Heart left ventricle (tissue), 16 donors: Measurements from ENCODE around the gene SERPINB6. TPM values are rescaled to one million over a fixed set of nuclear protein-coding genes. Genes with fewer than 3 reads are reported as not detected.
A peak's percentile ranks its signal among the peaks of the same experiment; 100 is the strongest.

Experiments used
- ATAC-seq, 4 donors: fragments of 200-7000 bp; cut with Tn5 transposase; one replicate each; pipeline ENCODE4 v1.9.1; 2020 to 2022; ENCODE audit warnings: moderate library complexity in 4 of 4, mild to moderate bottlenecking in 3 of 4, moderate number of reproducible peaks in 1 of 4
- DNase-seq, 5 donors: peaks; one replicate each; pipeline ENCODE4 v3.0.0-alpha.2; 2020
- H3K27ac ChIP-seq, 12 donors: fragments of 200-600 bp; sonication (generic) in 4 of 12; one replicate each; pipeline versions ENCODE4 v1.5.0 to v1.8.0; 2016 to 2022; ENCODE audit warnings: mild to moderate bottlenecking in 2 of 12
- H3K27me3 ChIP-seq, 9 donors: fragments of 200-600 bp; sonication (generic) in 2 of 9; one replicate each; pipeline versions ENCODE4 v1.5.1 to v1.8.0; 2016 to 2022; ENCODE audit warnings: mild to moderate bottlenecking in 3 of 9
- H3K36me3 ChIP-seq, 9 donors: fragments of 200-600 bp; sonication (generic) in 2 of 9; one replicate each; pipeline versions ENCODE4 v1.5.0 to v1.8.0; 2018 to 2022; ENCODE audit warnings: mild to moderate bottlenecking in 2 of 9
- H3K4me1 ChIP-seq, 12 donors: fragments of 200-600 bp; sonication (generic) in 4 of 12; one replicate each; pipeline versions ENCODE4 v1.5.0 to v1.8.0; 2016 to 2022; ENCODE audit warnings: mild to moderate bottlenecking in 3 of 12
- H3K4me3 ChIP-seq, 12 donors: fragments of 200-600 bp; sonication (generic) in 4 of 12; one replicate each; pipeline versions ENCODE4 v1.5.0 to v1.8.0; 2017 to 2022; ENCODE audit warnings: mild to moderate bottlenecking in 9 of 12, moderate library complexity in 4 of 12
- H3K9me3 ChIP-seq, 12 donors: fragments of 200-600 bp; sonication (generic) in 4 of 12; one replicate each; pipeline versions ENCODE4 v1.5.0 to v1.8.0; 2016 to 2022; ENCODE audit warnings: mild to moderate bottlenecking in 1 of 12
- CTCF ChIP-seq, 12 donors: fragments of 200-600 bp; sonication (generic) in 4 of 12; IDR thresholded peaks; one replicate each; pipeline versions ENCODE4 v1.5.0 to v1.8.0; 2018 to 2022; ENCODE audit warnings: antibody characterized with exemption in 12 of 12, mild to moderate bottlenecking in 5 of 12
- POLR2A ChIP-seq, 2 donors: fragments of 450-650 bp; IDR thresholded peaks; one replicate each; pipeline ENCODE4 v1.6.1; 2017; ENCODE audit warnings: antibody characterized with exemption in 2 of 2, mild to moderate bottlenecking in 2 of 2, moderate library complexity in 2 of 2
- WGBS, 4 donors: extraction: QIAGEN DNeasy Blood & Tissue Kit in 2 of 4; methylation state at CpG; one replicate each; pipeline versions ENCODE4 v1.1.5 to v1.1.7; 2013 to 2018; 5-methylcytosine and 5-hydroxymethylcytosine counted together
- intact Hi-C, 10 donors: fragments of 100-400 bp; cut with DNase I; formaldehyde crosslinking; loops; one replicate each; pipeline versions ENCODE4 v1.11.1 to v1.14.2; 2022
- polyA plus RNA-seq, 2 donors: library from polyadenylated mRNA; stranded (reverse); fragments of 200-250 nt; gene quantifications; one replicate each; pipeline ENCODE4 v1.2.3, GENCODE V29; 2013
- total RNA-seq, 9 donors: library from RNA; depleted of rRNA in 2 of 9; stranded (reverse); fragments of >200 nt in 2 of 9; fragmentation: NEBNext Ultra II Directional in 3 of 9; extraction: Animal tissue kit (Norgen Biotek cat#: 25700) in 3 of 9; gene quantifications; one replicate each; pipeline versions ENCODE4 v1.1.0 to v1.2.4, GENCODE V29; 2016 to 2023
- donor health status: ischemic (EF 13 %, LVEDD 7.1; RV severe dilation, severe dysfunction).
- donor health status: healthy with polysubstance abuse.
- donor health status: DM: no; HTN: yes; CAD: no.
- donor health status: DM: no; HTN: no; CAD: no.
- donor health status: ischemic (EF 25% LVEDD 6.9; RV normal size, moderate dysfunction).
- donor health status: ischemic (EF 25% LVEDD 5.7; RV mildly dilated, moderate dysfunction).
- donor health status: healthy.
- donor health status: DM: yes; HTN: yes; CAD: no.
- donor health status: ischemic (EF 35%, LVEDD 5.7; RV mildly dilated, moderate dysfunction).
- donor health status: nonischemic (EF 11% LVEDD 7.7; RV severe dilation, severe dysfunction).
- donor health status: DM: yes; HTN: yes; CAD: no.
- donor health status: PGD.
- donor health status: ischemic (EF 29% LVEDD 5.4; RV normal size, mild dysfunction).
- donor health status: nonischemic (EF 23%, LVEDD 6.1; RV moderate dilation, normal function).

The SERPINB6 gene
- total and polyA plus RNA-seq, 11 donors, result 146 to 246 (median 186) TPM

DNA sequence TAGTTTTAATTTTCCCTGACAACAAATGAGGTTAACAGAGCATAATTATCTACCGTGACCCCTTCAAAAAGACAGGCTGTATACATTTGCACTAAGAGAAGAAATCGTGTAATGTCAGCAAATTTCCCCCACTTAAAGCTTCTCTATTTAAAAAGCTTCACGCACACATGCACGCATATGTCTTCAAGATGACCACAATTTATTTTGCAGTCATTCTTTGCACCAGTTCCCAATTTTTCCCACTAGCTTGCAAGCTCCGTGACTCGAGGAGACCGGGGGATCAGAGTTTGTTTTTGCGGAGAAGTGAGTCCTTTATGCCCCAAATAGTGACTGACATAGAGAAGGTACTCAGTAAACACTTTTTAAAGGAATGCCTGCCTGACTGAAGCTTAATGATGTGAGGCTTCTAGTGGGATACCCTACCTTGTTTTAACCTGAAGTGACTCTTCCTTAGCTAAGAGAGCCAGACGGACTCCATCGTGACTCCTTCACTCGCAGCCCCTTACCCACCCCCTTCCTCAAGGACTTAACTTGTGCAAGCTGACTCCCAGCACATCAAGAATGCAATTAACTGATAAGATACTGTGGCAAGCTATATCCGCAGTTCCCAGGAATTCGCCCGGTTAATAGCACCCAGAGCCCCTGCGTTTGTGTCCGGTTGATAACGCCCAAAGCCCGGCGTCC lies 19.0 kb upstream of the SERPINB6 start:
- H3K4me3 ChIP-seq, result peak overlapping the region; percentile 69 to 93 (median 80)
- H3K36me3 ChIP-seq, result peaks cover 0 to 8% (median 0%) of the 10 kb centered on the region in 9 donors
- ATAC-seq (no peak), DNase-seq (no peak)
- intact Hi-C loops, result loop anchor here in 3 of 10 donors (10.0 kb wide), 1 partner anchor 264 kb away; the partner anchor contains the start of gene PSMG4 (in 3 of the 3)
- H3K27ac ChIP-seq, result peak overlapping the region; percentile 92 to 100 (median 99)
- no peaks in the 10 kb centered on the region for H3K9me3 ChIP-seq
- 2 to 7% (median 3%) methylated on average over 19 of the region's 19 CpGs for WGBS, 4 donors
- no peak for TF ChIP-seq CTCF (IDR thresholded peaks at IDR 0.05)
- TF ChIP-seq POLR2A (IDR thresholded peaks at IDR 0.05), result no peak
- no peaks in the 10 kb centered on the region for H3K27me3 ChIP-seq
- H3K4me1 ChIP-seq, result peaks cover 0 to 29% (median 18%) of the 10 kb centered on the region in 12 donors

GRCh38 chr6:2989332-2990247 lies 18.2 kb upstream of the SERPINB6 start:
- Histone ChIP-seq H3K36me3 (peaks cover 0 to 8% (median 0%) of the 10 kb centered on the region in 9 donors), H3K27ac (peak overlapping the region; percentile 92 to 100 (median 99)), H3K4me1 (peaks cover 0 to 29% (median 18%) of the 10 kb centered on the region in 12 donors), H3K27me3 (no peaks in the 10 kb centered on the region), H3K9me3 (no peaks in the 10 kb centered on the region), H3K4me3 (peak overlapping the region; percentile 69 to 93 (median 80))
- intact Hi-C loops, result loop anchor here (1.0 to 10.0 kb wide), 12 partner anchors 19 to 265 kb away; partner anchors contain the start of genes PSMG4 (in 3 of the 10), SERPINB6 (in 3 of the 10) and SERPINB1 (in 2 of the 10)
- TF ChIP-seq POLR2A (IDR thresholded peaks at IDR 0.05), result peak; percentile 33 to 41
- TF ChIP-seq CTCF (IDR thresholded peaks at IDR 0.05), result peak in 1 of 12 donors; percentile 26
- DNase-seq, result peak in 4 of 5 donors; percentile 86 to 91 (median 90)
- WGBS, 4 donors, result 0% methylated on average over 22 of the region's 22 CpGs
- ATAC-seq, result peak; percentile 63 to 81 (median 72)

DNA sequence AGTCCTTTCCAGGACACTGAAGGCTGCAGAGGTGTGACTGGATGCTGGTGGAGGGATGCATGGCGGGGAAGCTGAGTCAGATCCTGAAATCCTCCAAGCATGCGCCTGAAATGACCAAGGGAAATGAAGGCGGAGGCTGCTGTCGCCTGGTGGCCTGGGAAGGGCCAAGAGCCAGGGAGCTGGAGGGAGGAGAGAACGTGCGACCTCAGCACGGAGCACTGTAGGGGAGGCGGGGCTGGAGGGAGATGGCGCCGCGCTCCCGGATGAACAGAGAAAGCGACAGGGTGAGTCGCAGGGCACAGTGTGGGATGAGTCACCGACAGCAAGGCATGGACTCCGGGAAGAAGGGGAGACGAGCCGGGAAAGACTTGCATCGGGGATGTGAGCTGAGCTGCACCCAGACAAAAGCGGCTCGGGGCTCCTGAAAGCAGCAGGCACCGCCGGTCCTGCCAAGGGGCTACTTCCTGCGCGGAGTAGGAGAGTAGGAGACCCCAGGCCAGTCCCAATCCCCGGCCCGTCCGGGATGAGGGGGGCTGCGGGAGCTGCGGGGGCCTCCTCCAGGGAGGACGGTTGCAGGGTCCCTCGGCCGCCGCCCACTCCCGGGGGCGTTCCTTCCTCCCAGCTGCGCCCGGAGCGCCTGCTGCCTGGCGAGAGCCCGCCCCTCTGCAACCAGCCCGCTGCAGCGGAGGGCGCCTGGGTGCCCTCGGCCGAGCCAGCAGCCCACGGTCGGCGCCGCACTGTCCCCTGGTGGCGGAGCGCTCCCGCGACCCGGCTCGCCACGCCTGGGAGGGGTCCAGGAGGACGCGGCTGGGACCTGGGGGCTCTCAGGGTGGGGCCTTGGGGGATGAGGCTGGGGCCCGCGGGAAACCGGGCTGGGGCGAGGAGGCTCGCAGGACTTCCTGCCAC lies 17.3 kb upstream of the SERPINB6 start:
- ATAC-seq, result peak; percentile 80 to 93 (median 88)
- WGBS, 4 donors, result 0 to 1% (median 1%) methylated on average over 34 to 64 of the region's 64 CpGs
- intact Hi-C loops, result loop anchor here (1.0 to 10.0 kb wide), 12 partner anchors 17 to 196 kb away; partner anchors contain the start of genes SERPINB6 (in 4 of the 10) and SERPINB1 (in 2 of the 10)

More for the DNA sequence above, 17.3 kb upstream of the SERPINB6 start:
- Histone ChIP-seq H3K27ac (peak overlapping the region; percentile 92 to 100 (median 99)), H3K36me3 (no peaks in the 10 kb centered on the region), H3K4me1 (peaks cover 0 to 29% (median 18%) of the 10 kb centered on the region in 12 donors), H3K27me3 (no peaks in the 10 kb centered on the region), H3K4me3 (peak overlapping the region; percentile 69 to 93 (median 80)), H3K9me3 (no peaks in the 10 kb centered on the region)
- TF ChIP-seq CTCF (IDR thresholded peaks at IDR 0.05), result peak; percentile 76 to 94 (median 88)
- TF ChIP-seq POLR2A (IDR thresholded peaks at IDR 0.05), result peak in 1 of 2 donors; percentile 84
- DNase-seq, result peak; percentile 93 to 96 (median 94)
